GM19452 (cell line): Measurements from ENCODE around the gene NFIX.

ENCODE experiments used
- ATAC-seq: cut with Tn5 transposase; IDR thresholded peaks from one replicate; pipeline ENCODE4 v1.9.1; 2021; ENCODE audit not compliant: unreplicated experiment

Gene NFIX

GRCh38 chr19:13121551-13122274 lies 126.4 kb downstream of the NFIX start:
- no peak for ATAC-seq

- ATAC-seq, result no peak
Observed at GRCh38 chr19:13122275-13122878, 127.1 kb downstream of the NFIX start.

GRCh38 chr19:13122980-13123957 lies 128.0 kb downstream of the NFIX start:
- ATAC-seq, result no peak

- no peak for ATAC-seq
Observed at GRCh38 chr19:13127051-13127450, 131.8 kb downstream of the NFIX start.

- no peak for ATAC-seq
Observed at GRCh38 chr19:13127811-13128575, 132.7 kb downstream of the NFIX start.

GRCh38 chr19:13128583-13128982 lies 133.3 kb downstream of the NFIX start:
- ATAC-seq, result no peak

GRCh38 chr19:13129384-13129783 lies 134.1 kb downstream of the NFIX start:
- ATAC-seq, result no peak

- no peak for ATAC-seq
Observed at GRCh38 chr19:13130886-13131490, 135.7 kb downstream of the NFIX start.

GRCh38 chr19:13132471-13133180 lies 137.4 kb downstream of the NFIX start:
- ATAC-seq, result no peak

GRCh38 chr19:13133241-13133870 lies 138.1 kb downstream of the NFIX start:
- ATAC-seq, result no peak

GRCh38 chr19:13134626-13135025 lies 139.4 kb downstream of the NFIX start:
- no peak for ATAC-seq

- ATAC-seq, result no peak
Observed at GRCh38 chr19:13135068-13136062, 140.1 kb downstream of the NFIX start.

- no peak for ATAC-seq
Observed at GRCh38 chr19:13137290-13137794, 142.1 kb downstream of the NFIX start.

- no peak for ATAC-seq
Observed at GRCh38 chr19:13138171-13138915, 143.1 kb downstream of the NFIX start.

GRCh38 chr19:13138916-13139198 lies 143.6 kb downstream of the NFIX start:
- ATAC-seq, result no peak

- no peak for ATAC-seq
Observed at GRCh38 chr19:13139633-13140311, 144.5 kb downstream of the NFIX start.
